ENCODE measurements around the gene THSD7B. TPM values are rescaled to one million over a fixed set of nuclear protein-coding genes. Genes with fewer than 3 reads are reported as not detected.

Gene THSD7B
- total and polyA plus RNA-seq, 2 of the 8 experiments (the other 6 are each of a cell fraction or from before 2014, with no cell fraction given), result 0.60 to 2.9 TPM

DNA sequence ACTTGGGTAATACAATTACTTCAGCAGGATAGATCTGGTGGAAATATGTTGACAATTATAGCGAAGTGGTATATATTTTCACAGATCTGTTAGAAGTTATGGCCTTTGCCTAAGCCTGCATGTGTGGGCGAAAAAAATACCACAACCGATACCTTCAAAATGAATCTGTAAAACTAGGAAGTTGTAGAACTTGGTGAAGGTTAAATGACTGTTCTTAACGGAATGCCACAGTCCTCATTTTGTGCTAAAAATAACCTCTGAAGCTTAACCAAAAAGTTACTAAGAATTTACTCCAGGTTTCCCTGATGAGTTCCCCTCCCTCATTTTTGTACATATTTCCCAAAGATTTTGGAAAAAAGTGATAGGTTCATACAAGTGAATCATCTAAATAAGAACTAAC lies 550.7 kb downstream of the THSD7B start (continued):
- TF ChIP-seq, protein P1, sequence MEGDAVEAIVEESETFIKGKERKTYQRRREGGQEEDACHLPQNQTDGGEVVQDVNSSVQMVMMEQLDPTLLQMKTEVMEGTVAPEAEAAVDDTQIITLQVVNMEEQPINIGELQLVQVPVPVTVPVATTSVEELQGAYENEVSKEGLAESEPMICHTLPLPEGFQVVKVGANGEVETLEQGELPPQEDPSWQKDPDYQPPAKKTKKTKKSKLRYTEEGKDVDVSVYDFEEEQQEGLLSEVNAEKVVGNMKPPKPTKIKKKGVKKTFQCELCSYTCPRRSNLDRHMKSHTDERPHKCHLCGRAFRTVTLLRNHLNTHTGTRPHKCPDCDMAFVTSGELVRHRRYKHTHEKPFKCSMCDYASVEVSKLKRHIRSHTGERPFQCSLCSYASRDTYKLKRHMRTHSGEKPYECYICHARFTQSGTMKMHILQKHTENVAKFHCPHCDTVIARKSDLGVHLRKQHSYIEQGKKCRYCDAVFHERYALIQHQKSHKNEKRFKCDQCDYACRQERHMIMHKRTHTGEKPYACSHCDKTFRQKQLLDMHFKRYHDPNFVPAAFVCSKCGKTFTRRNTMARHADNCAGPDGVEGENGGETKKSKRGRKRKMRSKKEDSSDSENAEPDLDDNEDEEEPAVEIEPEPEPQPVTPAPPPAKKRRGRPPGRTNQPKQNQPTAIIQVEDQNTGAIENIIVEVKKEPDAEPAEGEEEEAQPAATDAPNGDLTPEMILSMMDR (IDR thresholded peaks at IDR 0.05; ENCODE audit: control extremely low read depth in 1 of 3, insufficient read depth in 1 of 3, low read depth in 1 of 3, low read length in 3 of 3), result no peak
